ENCODE data around the gene RGS13. TPM values are rescaled to one million over a fixed set of nuclear protein-coding genes. Genes with fewer than 3 reads are reported as not detected.

Gene RGS13
- total RNA-seq, 2 experiments from 2014 or later = 80.4 to 214 TPM

DNA sequence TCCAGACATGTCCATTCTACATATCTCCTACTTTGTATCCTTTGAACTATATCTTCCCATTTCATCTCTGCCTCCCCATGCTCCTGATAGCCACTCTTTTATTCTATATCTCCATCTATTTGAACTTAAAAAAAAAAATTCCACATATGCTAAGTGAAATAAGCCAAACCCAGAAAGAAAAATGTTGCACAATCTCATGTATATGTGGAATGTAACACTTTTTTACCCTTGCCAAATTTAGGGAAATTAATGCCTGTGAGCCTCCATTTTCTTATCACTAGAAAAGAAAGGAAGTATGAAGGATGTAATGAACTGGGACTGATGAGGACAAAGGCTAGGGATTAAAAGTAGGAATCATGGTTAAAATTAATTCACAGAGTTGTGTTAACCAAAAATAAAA lies 53.5 kb downstream of the RGS13 start:
- H2AFZ ChIP-seq (ENCODE audit: low read length) = no peak overlapping the region
- POLR2A ChIA-PET = interaction anchor here (0.6 to 0.7 kb wide), 2 partner anchors 294 to 829 kb away, joined by 3 to 4 read pairs; no protein-coding TSS in a partner anchor
- no peaks in the 10 kb centered on the region for H3K9me3 ChIP-seq (ENCODE audit: low read length)
- no TSS peak for BruUV-seq (replicated peaks)
- intact Hi-C loops (cut with micrococcal nuclease; ENCODE audit: unreplicated experiment) = no loop called here
- no peaks in the 10 kb centered on the region for H3K4me1 ChIP-seq (ENCODE audit: insufficient read depth, low read length, poor library complexity, severe bottlenecking)
- H3K9me2 ChIP-seq (ENCODE audit: insufficient read depth, low read length) = no peaks in the 10 kb centered on the region
- no peak overlapping the region for H3K27ac ChIP-seq (ENCODE audit: low read depth, low read length, poor library complexity, severe bottlenecking)
- H3K36me3 ChIP-seq (ENCODE audit: insufficient read depth, low read length) = no peaks in the 10 kb centered on the region
- H4K20me1 ChIP-seq (ENCODE audit: insufficient read depth, low read length) = no peaks in the 10 kb centered on the region
- H3K4me2 ChIP-seq (ENCODE audit: low read length) = no peak overlapping the region
- H3K79me2 ChIP-seq (ENCODE audit: insufficient read depth, low read depth, low read length) = no peaks in the 10 kb centered on the region
- DNase-seq (ENCODE audit: low spot score) = no peak
- no peak for TF ChIP-seq EZH2phosphoT487 (IDR thresholded peaks at IDR 0.05; ENCODE audit: borderline replicate concordance, low read depth, low read length)
- TF ChIP-seq, protein P1, sequence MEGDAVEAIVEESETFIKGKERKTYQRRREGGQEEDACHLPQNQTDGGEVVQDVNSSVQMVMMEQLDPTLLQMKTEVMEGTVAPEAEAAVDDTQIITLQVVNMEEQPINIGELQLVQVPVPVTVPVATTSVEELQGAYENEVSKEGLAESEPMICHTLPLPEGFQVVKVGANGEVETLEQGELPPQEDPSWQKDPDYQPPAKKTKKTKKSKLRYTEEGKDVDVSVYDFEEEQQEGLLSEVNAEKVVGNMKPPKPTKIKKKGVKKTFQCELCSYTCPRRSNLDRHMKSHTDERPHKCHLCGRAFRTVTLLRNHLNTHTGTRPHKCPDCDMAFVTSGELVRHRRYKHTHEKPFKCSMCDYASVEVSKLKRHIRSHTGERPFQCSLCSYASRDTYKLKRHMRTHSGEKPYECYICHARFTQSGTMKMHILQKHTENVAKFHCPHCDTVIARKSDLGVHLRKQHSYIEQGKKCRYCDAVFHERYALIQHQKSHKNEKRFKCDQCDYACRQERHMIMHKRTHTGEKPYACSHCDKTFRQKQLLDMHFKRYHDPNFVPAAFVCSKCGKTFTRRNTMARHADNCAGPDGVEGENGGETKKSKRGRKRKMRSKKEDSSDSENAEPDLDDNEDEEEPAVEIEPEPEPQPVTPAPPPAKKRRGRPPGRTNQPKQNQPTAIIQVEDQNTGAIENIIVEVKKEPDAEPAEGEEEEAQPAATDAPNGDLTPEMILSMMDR (conservative IDR thresholded peaks at IDR 0.05; ENCODE audit: low read length) = no peak
- no peak overlapping the region for H3K4me3 ChIP-seq (ENCODE audit: low read depth, low read length, poor library complexity, severe bottlenecking)
- CTCF ChIA-PET (ENCODE audit: unreplicated experiment) = no interaction called here

DNA sequence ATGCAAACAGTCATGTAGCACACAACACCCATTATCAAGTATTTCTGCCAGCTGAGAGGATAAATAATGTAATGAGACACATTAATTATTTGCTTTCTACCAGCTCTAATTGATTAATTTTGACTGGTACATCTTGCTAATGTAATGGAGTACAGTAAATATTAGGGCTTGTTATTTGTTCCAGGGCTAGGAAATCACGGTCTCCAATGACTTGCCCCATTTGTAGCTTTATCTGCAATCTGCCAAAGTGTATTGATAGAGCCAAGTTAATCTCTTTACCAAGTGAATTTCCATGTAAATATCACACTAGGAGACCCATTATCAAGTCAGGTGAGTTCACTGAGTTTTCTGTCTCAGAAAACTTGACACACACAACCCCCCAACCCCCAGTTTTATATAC lies 55.1 kb downstream of the RGS13 start:
- no peaks in the 10 kb centered on the region for H3K36me3 ChIP-seq (ENCODE audit: insufficient read depth, low read length)
- ChIA-PET POLR2A (interaction anchor here (0.6 to 0.8 kb wide), 3 partner anchors 30 to 618 kb away, joined by 3 to 5 read pairs (median 3); no protein-coding TSS in a partner anchor), CTCF (ENCODE audit: unreplicated experiment) (no interaction called here)
- H3K4me2 ChIP-seq (ENCODE audit: low read length) = no peak overlapping the region
- no peak overlapping the region for H2AFZ ChIP-seq (ENCODE audit: low read length)
- no peaks in the 10 kb centered on the region for H3K9me2 ChIP-seq (ENCODE audit: insufficient read depth, low read length)
- no peaks in the 10 kb centered on the region for H4K20me1 ChIP-seq (ENCODE audit: insufficient read depth, low read length)
- no peak overlapping the region for H3K4me3 ChIP-seq (ENCODE audit: low read depth, low read length, poor library complexity, severe bottlenecking)
- no TSS peak for BruUV-seq (replicated peaks)
- TF ChIP-seq, protein P1 (conservative IDR thresholded peaks at IDR 0.05; ENCODE audit: low read length) = no peak
- no peak for TF ChIP-seq EZH2phosphoT487 (IDR thresholded peaks at IDR 0.05; ENCODE audit: borderline replicate concordance, low read depth, low read length)
- no peaks in the 10 kb centered on the region for H3K9me3 ChIP-seq (ENCODE audit: low read length)
- H3K4me1 ChIP-seq (ENCODE audit: insufficient read depth, low read length, poor library complexity, severe bottlenecking) = no peaks in the 10 kb centered on the region
- DNase-seq (ENCODE audit: low spot score) = no peak
- no peaks in the 10 kb centered on the region for H3K79me2 ChIP-seq (ENCODE audit: insufficient read depth, low read depth, low read length)
- no peak overlapping the region for H3K27ac ChIP-seq (ENCODE audit: low read depth, low read length, poor library complexity, severe bottlenecking)
- intact Hi-C loops (cut with micrococcal nuclease; ENCODE audit: unreplicated experiment) = no loop called here

DNA sequence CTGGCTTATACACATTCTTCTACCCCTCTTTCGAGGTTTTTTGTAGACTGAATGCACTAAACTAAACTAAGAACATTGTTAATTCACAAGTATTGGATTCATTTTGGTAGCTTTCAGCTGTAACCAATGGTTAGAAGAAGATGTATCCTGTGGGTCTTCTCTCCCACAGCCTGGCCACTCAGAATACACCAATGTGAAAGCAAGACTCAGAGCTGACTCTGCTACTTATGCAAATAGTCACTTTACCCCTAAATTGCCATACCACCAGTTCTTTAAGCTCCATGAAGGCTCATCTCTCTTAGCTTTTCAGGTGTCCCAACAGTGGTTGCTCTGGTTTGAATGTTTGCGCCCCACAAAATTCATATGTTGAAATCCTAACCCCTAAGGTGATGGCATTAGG lies 60.1 kb downstream of the RGS13 start:
- H3K4me3 ChIP-seq (ENCODE audit: low read depth, low read length, poor library complexity, severe bottlenecking) = no peak overlapping the region
- H3K4me2 ChIP-seq (ENCODE audit: low read length) = no peak overlapping the region
- H3K36me3 ChIP-seq (ENCODE audit: insufficient read depth, low read length) = no peaks in the 10 kb centered on the region
- H3K9me3 ChIP-seq (ENCODE audit: low read length) = no peaks in the 10 kb centered on the region
- no TSS peak for BruUV-seq (replicated peaks)
- TF ChIP-seq EZH2phosphoT487 (IDR thresholded peaks at IDR 0.05; ENCODE audit: borderline replicate concordance, low read depth, low read length) = no peak
- TF ChIP-seq, protein P1 (conservative IDR thresholded peaks at IDR 0.05; ENCODE audit: low read length) = no peak
- H4K20me1 ChIP-seq (ENCODE audit: insufficient read depth, low read length) = no peaks in the 10 kb centered on the region
- H3K79me2 ChIP-seq (ENCODE audit: insufficient read depth, low read depth, low read length) = no peaks in the 10 kb centered on the region
- DNase-seq (ENCODE audit: low spot score) = no peak
- H2AFZ ChIP-seq (ENCODE audit: low read length) = no peak overlapping the region; the same call in 1 of the 2 replicates
- ChIA-PET CTCF (ENCODE audit: unreplicated experiment) (no interaction called here), POLR2A (interaction anchor here (0.6 to 1.1 kb wide), 2 partner anchors 41 to 115 kb away, joined by 3 to 4 read pairs; no protein-coding TSS in a partner anchor)
- H3K9me2 ChIP-seq (ENCODE audit: insufficient read depth, low read length) = no peaks in the 10 kb centered on the region
- intact Hi-C loops (cut with micrococcal nuclease; ENCODE audit: unreplicated experiment) = no loop called here
- no peak overlapping the region for H3K27ac ChIP-seq (ENCODE audit: low read depth, low read length, poor library complexity, severe bottlenecking)
- H3K4me1 ChIP-seq (ENCODE audit: insufficient read depth, low read length, poor library complexity, severe bottlenecking) = no peaks in the 10 kb centered on the region

Measured in OCI-LY7 (cell line).